Measurements from ENCODE around the gene B3GNT9.

DNA sequence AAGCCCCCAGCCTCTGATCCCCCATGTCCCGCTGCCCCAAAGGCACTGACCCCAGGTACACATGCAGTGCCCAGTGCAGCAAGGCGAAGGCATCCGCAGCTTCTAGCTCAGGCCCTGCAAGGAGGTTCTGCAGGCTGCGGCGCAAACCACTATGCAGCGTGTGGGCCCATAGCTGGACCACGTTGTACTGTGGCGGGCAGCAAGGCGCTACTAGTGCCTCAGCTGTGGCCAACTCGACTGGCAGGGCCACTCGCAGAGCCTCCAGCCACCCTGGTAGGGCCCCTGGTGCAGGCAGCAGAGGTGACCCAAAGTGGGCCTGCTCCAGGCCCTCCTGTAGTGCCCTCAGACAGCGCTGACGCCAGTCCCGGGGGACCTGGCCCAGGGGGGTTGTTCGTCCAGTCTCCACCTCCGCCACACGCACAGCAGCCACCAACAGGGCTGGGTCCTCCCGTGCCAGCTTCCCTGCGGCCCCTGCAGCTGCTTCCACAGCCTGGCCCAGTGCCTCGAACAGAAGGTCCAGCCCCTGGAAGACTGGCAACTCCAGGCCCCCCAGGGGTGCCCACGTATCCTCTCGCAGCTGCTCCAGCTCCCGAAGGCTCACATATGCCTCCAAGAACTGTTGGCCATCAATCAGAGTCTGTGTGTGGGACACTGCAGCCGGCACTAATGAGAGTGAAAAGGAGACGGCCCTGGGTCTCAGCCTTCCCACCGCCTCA is 36.5 kb upstream of the B3GNT9 start:
- TF ChIP-seq RBBP5 (IDR thresholded peaks at IDR 0.05; ENCODE audit: borderline replicate concordance, low read depth, low read length) (no peak), EZH2 (IDR thresholded peaks at IDR 0.05; ENCODE audit: low read depth, low read length, severe bottlenecking) (no peak)
- TF ChIP-seq, protein P1, sequence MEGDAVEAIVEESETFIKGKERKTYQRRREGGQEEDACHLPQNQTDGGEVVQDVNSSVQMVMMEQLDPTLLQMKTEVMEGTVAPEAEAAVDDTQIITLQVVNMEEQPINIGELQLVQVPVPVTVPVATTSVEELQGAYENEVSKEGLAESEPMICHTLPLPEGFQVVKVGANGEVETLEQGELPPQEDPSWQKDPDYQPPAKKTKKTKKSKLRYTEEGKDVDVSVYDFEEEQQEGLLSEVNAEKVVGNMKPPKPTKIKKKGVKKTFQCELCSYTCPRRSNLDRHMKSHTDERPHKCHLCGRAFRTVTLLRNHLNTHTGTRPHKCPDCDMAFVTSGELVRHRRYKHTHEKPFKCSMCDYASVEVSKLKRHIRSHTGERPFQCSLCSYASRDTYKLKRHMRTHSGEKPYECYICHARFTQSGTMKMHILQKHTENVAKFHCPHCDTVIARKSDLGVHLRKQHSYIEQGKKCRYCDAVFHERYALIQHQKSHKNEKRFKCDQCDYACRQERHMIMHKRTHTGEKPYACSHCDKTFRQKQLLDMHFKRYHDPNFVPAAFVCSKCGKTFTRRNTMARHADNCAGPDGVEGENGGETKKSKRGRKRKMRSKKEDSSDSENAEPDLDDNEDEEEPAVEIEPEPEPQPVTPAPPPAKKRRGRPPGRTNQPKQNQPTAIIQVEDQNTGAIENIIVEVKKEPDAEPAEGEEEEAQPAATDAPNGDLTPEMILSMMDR (IDR thresholded peaks at IDR 0.05; ENCODE audit: control extremely low read depth in 1 of 3, insufficient read depth in 1 of 3, low read depth in 1 of 3, low read length in 3 of 3) = no peak
- TF ChIP-seq, protein P2, sequence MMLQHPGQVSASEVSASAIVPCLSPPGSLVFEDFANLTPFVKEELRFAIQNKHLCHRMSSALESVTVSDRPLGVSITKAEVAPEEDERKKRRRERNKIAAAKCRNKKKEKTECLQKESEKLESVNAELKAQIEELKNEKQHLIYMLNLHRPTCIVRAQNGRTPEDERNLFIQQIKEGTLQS (IDR thresholded peaks at IDR 0.05; ENCODE audit: insufficient read depth, low read depth, low read length) = no peak
